GM23248 (cell line): ENCODE data around the gene IL4R.

Source experiments
- EZH2 ChIP-seq: fragments of 200-600 bp; sonication (generic); IDR thresholded peaks from 2 replicates; pipeline ENCODE4 v1.6.1; 2018; ENCODE audit warnings: antibody characterized with exemption, mild to moderate bottlenecking; ENCODE audit not compliant: insufficient read depth, poor library complexity, severe bottlenecking
- EZH2phosphoT487 ChIP-seq: fragments of 200-600 bp; sonication (generic); IDR thresholded peaks from 2 replicates; pipeline ENCODE4 v1.6.1; 2018; ENCODE audit warnings: antibody characterized with exemption, moderate library complexity, mild to moderate bottlenecking, low read depth; ENCODE audit not compliant: insufficient read depth

- TF ChIP-seq EZH2 (no peak), EZH2phosphoT487 (no peak)
These were observed 28.0 kb upstream of the IL4R start for GRCh38 chr16:27285676-27286196.
